Cerebellar cortex (tissue), 1 donor: ENCODE results near the gene KLHL13.
"Not testable (repeated sequence)": the region's sequence is repeated elsewhere in the genome, so short reads cannot be mapped to it uniquely, and the experiment has no call there.

Experiments used
- DNase-seq: peaks from one replicate; pipeline ENCODE4 v3.0.0-alpha.2; 2015; ENCODE audit warnings: low spot score

KLHL13 gene, protein sequence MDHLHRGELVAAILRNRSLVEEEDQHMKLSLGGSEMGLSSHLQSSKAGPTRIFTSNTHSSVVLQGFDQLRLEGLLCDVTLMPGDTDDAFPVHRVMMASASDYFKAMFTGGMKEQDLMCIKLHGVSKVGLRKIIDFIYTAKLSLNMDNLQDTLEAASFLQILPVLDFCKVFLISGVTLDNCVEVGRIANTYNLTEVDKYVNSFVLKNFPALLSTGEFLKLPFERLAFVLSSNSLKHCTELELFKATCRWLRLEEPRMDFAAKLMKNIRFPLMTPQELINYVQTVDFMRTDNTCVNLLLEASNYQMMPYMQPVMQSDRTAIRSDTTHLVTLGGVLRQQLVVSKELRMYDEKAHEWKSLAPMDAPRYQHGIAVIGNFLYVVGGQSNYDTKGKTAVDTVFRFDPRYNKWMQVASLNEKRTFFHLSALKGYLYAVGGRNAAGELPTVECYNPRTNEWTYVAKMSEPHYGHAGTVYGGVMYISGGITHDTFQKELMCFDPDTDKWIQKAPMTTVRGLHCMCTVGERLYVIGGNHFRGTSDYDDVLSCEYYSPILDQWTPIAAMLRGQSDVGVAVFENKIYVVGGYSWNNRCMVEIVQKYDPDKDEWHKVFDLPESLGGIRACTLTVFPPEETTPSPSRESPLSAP

DNA sequence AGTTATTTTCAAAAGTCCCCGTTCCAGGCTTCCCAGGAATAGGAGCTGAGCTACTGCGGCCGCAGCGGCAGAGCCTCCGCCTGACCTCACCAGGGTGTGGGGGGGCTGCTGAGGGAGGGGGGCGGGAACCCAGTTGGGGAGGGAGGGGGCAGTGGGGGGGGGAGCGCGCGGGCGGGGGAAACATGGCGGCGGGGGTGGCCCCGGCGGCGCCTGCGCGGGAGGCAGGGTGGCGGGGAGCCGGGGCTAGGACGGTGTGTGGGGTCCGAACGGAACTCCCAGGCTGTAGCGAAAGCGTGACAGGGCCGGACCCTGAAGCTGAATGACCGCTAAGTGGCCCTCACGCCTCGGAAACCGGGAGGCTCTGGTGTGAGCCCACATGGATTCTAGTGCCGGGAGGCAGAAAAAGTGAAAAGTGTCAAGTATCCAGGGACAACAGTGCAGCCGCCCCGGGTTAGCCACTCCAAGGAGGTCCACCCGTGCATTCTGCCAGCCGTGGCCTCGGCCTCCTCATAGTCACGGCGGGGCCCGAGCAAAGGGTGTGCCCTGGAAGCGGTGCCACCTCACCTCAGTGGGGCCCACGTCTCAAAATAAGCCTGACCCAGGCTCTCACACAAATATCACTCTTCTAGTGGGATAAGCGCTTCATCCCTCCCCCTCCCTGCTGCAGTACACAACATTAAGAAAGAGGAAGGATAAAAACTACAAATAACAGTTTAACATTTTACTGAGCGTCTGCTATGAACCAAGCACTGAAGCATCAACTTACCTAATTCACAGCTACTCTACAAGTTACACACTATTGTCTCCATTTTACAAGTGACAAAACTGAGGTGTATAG, at the start of gene KLHL13:
Gene KLHL13, minus strand, starts transcription at position 98 of the 838 bp plus-strand sequence. CDS start 88,337 bp downstream, outside the sequence.
- peak; percentile 8 for DNase-seq

DNA sequence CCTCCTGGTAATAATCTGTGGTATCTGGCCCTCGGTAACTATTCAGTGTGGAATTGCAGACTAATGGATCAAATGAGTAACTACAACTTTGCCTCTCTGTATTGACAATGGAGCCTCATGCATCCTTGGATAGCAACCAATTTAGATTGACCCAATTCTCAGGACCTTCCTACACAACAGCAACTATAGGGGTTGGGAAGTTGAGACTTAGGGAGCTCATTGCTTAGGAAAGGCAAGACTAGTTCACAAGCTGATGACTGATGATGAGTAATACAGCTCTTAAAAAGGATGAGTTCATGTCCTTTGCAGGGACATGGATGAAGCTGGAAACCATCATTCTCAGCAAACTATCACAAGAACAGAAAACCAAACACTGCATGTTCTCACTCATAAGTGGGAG, 47.5 kb upstream of the KLHL13 start:
- DNase-seq, result no peak

DNA sequence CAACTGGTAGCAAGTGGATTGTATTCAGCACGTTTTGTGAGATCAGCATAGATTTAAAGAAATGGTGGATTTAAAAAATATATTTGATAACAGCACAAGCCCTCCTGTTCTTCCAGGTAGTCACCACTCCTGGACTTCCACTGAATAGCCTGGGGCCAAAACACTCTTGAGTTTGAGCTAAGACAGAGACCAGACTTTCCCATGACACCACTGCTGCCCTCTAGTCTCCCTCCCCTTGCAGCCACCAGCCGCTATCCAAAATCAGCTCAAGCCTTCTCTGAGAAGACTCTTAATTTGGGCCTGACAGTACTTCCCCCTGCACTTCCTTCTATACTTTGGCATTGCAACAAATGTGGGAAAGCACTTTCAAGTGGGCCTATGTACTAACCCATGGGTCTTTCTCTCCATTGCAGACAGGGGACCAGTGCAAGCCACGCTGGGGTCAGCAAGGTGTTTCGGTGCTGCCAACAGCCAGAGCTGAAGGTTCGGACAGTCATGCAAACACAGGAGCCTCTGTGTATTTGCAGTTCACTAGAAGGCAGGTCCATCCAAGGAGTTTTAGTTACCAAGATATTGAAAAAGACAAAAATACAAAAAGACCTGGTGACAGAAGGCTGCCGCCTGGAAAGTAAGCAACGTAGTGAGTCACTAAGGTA, 40.5 kb upstream of the KLHL13 start:
- DNase-seq, result no peak

DNA sequence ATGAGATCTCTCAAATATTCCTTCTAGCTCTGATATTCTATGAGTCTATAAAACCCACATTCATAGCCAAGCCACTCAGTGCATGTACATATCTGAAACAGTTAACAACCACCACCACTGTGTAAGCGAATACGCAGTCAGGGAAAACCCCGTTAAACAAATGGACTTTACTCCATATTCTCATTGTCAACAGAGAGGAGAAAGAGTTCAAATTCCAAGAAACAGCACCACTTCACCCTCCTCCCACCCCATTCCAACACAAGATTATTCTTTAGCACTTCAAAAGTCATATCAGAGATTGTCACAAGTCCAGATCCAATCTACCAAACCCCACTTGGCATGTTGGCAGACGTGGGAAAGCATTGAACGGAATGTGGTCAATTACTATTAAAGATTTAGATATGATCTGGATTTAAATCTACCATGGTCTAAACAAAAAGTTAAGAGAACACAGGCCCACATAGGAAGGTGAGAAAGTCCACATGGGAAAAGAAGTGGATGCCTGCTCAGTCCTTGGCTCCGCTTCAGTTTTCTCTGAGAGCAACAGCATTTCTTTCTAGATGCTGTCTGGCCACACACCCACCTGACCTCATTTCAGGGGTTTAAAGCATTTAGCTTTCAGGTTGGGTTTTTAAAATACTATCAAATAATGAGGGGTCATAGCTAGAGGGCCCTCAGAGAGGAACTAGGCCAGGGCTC, 39.8 kb upstream of the KLHL13 start:
- DNase-seq, result no peak

DNA sequence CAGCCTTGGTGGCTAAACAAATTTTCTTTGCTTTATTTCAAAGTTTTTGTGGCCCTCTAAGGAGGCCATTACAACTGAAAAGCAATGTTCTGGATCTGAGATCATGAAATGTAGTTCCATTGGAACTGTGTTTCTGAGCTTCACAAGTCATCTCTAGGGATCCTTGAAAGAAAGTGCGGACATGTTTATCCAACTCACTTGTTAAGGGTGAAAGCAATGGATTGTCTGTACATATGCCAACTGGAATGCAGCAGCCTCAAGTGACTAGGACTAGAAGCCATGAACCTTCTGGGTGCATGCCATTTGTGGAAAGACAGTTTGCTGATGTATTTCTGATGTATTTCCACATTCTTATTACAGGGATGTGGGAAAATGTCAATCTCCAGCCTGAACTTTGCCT, 36.7 kb upstream of the KLHL13 start:
- no peak for DNase-seq

DNA sequence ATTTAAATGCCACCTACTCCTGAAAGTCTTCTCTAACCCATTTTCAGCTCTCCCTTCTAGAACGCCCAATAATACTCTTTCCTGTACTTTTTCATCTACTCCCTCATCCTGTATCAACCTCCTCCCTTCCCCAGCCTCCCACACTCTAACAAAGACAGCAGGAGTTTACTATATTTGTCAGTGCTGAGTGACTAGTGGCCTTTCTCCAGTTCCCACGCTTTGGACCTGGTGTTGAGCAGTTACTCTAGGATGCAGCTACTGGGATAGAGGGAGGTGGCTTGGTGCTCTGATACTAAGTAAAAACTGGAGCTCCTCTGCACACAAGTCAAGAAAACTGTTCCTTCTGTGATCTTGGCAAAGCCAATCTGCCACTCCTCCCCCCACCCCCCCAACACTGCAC, 36.1 kb upstream of the KLHL13 start:
- DNase-seq, result no peak

DNA sequence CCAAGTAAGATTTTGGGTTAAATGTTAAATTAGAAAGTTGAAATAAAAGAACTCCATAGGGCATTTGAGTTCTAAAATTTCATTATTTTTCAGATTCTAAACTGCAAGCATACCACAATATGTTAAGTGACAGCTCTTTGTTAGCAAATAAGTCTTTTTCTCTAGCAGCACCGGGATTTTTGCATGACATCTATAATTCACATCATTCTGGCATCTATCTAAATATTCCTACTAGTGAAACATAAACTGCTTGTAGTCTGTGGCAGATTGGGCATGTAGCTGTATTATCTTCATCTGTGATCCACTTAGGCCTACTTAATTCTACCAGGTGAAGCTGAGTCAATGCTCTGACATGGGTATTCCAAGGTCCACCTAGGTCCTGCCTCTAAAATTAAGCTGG, 32.1 kb upstream of the KLHL13 start:
- no peak for DNase-seq

DNA sequence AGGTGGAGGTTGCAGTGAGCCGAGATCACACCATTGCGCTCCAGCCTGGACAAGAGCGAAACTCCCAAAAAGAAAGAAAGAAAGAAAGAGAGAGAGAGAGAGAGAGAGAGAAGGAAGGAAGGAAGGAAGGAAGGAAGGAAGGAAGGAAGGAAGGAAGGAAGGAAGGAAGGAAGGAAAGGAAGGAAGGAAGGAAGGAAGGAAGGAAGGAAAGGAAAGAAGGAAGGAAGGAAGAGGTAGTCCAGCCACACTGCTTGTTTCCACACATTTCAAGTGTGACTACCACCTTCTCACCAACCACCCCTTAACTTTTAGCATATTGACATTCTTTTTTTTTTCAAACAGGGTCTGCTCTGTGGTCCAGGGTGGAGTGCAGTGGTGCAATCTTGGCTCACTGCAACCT, 31.2 kb upstream of the KLHL13 start:
- DNase-seq, result not testable (repeated sequence)

DNA sequence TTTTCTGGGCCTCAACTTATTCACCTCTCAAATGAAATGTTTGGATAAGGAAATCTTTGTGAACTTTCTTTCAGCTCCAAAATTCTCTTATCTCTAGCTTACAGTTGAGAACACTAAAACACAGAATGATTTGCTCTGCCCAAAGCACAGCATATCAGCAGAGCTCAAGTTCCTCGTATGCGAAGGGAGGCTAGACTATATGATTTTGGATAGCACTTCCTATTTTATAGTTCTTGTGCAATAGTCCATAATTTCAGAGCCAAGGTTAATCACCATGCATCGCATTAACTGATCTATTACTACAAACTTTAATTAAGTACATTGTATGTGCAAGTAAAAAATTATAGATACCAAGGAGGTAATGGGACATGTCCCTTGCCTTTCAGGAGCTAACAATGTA, 27.0 kb upstream of the KLHL13 start:
- no peak for DNase-seq

DNA sequence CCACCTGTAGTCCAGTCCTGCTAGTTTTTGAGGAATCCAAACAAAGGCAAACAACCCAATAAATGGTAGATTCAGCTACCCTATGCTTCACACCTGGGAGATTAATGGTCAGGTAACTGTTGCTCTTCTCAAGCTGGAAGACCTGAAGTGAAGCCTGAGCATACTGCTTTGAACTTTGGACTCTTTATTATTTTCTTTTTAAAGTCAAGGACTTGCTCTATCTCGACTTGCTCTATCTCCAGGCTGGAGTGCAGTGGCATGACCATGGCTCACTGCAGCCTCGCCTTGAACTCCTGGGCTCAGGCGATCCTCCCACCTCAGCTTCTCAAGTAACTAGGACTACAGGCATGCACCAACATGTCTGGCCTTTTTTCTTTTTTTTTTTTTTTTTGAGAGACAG, 14.7 kb upstream of the KLHL13 start:
- no peak for DNase-seq

DNA sequence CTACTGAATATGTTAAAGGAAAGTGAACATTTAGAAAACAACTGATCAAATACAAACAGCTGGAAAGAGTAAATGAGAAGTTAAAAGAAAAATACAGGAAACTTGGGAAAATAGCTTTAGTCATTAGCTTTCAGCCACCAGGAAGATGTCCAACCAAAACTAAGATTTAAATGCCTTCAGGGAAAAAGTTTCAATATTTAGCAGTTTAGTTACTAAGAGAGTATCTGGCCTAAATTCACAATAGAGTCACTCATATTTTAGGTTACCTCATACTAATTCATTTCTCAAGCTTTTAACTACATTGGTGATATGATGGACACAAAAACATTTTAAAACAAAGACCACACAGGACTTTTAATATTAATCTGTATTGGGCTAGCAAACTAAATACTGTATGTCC, 13.1 kb upstream of the KLHL13 start:
- no peak for DNase-seq

DNA sequence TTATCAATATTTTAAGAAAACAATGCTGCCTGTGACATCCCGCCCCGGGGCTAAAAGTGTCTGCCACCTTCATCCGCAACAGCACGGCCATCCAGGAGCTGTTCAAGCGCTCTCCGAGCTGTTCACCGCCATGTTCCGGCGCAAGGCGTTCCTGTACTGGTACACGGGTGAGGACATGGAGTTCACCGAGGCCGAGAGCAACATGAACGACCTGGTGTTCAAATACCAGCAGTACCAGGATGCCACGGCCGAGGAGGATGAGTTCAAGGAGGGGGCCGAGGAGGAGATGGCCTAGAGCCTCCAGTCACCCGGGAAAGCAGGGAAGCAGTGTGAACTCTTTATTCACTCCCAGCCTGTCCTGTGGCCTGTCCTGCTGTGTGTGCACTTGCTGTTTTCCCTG, 12.1 kb upstream of the KLHL13 start:
- DNase-seq, result no peak

DNA sequence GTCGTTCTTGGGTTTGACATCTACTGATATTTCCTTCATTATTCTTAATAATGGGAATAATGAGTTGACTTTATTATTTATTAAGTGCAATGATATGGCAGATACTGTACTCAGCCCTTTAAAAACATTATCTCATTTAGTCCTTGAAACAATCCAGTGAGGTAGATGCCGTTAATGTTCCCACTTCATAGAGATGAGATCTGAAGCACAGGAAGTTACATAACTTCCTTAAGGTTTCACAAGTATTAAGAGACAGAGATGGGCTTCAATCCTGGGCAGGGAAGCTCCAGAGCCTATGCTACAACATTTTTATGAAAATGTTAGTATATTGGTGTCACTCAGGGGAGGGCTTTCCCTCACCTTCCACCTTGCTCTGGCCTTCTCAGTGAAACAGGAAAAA, 9.7 kb upstream of the KLHL13 start:
- DNase-seq, result no peak

DNA sequence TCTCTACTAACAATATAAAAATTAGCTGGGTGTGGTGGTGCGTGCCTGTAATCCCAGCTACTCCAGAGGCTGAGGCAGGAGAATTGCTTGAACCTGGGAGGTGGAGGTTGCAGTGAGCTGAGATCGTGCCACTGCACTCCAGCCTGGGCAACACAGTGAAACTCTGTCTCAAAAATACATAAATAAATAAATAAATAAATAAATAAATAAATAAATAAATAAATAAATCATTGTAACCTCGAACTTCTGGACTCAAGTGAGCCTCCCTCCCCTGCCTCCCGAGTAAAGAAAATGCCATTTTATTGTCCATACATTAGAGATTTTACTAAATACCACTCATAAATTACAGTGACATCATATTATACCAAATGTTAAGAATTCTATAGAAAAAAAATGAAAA, 7.6 kb upstream of the KLHL13 start:
- not testable (repeated sequence) for DNase-seq

DNA sequence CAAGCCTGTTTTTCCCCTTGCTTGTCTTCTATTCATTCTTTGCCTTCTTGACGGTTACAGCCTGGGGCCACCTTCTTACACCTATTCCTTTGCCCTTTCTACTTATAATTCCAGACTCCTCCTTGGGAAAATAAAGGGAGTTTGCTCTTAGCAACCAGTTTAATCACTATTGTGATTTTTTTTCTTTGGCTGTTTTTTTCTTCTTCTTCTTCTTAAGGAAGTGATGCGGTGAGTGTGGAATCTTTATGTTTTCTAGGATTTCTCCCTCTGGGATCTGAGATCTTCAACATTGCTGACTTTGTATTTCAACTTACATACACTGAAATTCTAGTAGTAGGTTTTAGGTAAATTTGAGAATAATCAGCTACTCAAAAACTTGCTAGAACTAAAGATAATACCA, 1.1 kb upstream of the KLHL13 start:
- no peak for DNase-seq

DNA sequence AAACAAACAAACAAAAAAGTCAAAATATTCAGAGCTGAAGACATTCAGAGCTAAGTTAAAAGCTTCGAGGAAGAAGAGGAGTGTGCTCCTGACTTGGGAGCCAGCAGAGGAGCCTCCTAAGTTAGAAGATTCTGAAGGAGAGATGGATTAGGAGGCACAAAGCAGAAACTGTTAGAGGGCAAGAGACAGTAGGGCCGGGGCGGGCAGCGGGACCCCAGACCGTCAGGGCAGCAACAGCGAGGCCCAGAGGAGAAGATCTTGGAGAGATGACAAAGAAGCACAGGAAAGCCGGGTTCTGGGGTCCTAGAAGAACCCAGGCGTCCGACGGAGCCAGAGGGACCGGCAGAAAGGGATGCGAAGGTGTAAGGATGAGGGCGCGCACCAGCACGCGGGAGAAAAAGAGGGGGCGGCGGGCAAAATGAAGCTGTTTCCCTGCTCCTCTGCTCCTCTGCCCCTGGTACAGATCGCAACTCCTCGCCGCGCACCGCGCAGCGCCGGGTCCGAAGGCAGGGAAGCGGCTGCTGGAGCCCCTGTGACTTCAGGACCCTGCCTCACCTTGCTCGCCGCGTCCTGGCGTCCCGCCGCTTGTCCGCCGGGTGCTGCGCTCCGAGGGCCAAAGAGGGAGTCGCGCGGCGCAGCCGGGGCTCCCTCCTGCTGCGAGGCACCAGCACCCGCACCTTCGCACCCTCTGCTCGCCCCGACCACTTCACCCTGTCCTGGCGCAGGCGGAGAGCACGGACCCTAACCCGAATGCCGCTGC, 477 bp downstream of the KLHL13 start:
- DNase-seq, result peak; percentile 2

DNA sequence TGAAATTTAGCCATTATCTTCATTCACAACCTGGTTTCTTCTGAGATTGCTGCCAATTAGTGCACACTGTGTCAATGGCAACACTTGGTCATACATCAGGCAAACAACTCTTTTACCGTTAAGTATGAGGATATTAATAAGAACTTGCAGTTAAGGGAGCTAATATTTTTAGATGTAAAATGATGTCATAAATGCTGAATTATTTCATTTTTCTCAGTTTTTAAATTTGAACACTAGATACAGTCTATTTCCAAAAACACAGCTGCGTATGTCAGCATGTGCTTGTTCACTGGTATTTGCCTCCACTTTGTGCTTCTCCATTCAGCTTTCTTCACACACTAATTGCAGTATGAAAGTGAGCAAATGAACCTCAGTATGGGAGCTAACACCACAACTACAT, 1.6 kb downstream of the KLHL13 start:
- peak; percentile 12 for DNase-seq

DNA sequence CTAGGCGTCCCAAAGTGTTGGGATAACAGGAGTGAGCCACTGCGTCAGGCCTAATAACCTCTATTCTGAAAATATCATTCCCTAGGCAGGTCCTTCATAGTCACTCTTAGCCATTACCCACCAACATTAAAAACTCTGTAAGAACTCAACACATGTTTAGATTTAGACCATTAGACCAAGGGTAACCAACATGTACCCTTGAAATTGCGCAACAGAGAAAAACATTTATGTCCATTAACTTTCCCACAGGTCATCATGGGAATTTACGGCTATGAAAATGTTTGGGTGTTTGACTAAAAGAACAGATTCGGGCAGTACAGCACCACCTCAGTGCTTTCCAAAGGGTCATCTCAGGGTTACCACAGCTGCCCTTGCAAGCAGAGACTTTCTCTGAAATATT, 7.5 kb downstream of the KLHL13 start:
- DNase-seq, result no peak

DNA sequence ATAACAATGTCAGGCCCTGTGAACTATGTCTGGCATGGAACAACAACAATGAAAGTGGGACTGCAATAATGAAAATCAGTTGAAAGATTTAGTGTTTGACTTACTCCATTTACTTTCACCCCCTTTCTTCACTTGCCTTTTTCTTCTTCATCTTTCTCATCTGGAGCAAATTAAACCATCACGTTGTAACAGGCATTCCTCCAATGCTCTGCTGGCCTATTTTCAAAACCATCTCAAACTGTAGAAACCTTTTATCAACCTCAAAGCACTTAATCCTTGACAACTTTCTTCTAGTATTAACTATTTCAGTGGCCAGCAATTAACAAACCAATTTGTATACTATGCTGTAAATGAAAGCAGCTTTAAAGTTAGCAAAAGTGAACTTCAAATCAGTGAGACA, 8.3 kb downstream of the KLHL13 start:
- DNase-seq, result no peak

DNA sequence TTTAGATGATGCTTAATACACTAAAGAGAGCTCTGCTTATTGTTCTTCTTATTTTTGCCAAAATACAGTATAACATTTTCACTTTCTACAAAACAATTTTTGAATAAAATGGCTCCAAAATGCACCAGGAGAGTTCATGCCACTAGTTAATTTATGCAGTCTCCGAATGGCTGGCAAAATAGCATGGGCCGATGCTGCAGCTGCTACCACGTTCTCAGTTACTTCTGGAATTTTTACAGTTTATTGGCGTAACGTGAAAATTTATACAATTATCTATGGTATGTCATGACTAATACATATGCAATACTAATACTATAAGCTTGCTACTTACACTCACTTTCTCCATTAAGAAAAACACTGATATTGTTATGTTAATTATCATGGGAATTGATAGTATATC, 16.5 kb downstream of the KLHL13 start:
- DNase-seq, result no peak

DNA sequence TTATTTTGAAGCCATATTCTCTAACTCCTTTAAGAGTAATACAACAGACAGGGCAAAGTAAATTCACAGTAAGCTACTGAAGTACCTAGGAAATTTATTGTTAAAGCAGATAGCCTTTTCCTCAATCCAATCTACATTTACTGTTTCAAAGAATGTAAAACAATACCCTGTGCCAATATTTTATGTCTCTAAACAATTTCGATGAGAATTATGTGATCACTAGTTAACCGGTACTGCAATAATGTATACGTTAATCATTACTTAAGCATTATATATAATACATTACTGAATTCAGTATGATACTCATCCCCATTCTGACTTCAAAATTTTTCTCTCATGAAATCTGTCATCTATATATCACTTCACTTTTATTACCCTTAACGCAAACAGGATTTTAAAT, 28.5 kb downstream of the KLHL13 start:
- DNase-seq, result no peak
